ENCODE data around the gene FSIP1.

FSIP1 gene

DNA sequence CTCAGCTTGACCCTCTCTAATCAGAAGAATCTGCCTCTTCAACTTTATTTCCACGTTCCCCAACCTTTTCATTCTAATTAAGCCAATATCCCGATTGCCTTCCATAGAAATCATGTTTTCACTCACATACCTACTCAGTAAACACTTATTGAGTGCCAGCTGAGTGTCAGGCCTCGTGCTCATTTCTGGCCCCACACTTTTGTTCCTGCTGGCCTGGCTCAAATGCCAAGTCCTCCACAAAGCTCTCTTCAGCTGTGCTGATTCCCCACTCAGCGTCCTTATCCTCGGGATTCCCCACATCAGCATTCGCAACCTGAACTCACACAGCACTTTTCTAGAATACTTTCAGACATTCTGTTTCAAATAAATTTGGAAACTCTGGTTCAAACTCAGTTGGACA is 132.9 kb downstream of the FSIP1 start:
- no peak for DNase-seq (ENCODE audit: low read depth in 3 of 3, low spot score in 1 of 3)

GRCh38 chr15:39646425-39646824 is 136.2 kb downstream of the FSIP1 start:
- no peak for DNase-seq (ENCODE audit: low read depth in 3 of 3, low spot score in 1 of 3)

- no peak for DNase-seq (ENCODE audit: low read depth in 3 of 3, low spot score in 1 of 3)
These were observed 136.7 kb downstream of the FSIP1 start for GRCh38 chr15:39645976-39646257.

GRCh38 chr15:39645138-39645975 is 137.3 kb downstream of the FSIP1 start:
- DNase-seq (ENCODE audit: low read depth in 3 of 3, low spot score in 1 of 3): no peak

GRCh38 chr15:39644136-39644535 is 138.5 kb downstream of the FSIP1 start:
- no peak for DNase-seq (ENCODE audit: low read depth in 3 of 3, low spot score in 1 of 3)

DNA sequence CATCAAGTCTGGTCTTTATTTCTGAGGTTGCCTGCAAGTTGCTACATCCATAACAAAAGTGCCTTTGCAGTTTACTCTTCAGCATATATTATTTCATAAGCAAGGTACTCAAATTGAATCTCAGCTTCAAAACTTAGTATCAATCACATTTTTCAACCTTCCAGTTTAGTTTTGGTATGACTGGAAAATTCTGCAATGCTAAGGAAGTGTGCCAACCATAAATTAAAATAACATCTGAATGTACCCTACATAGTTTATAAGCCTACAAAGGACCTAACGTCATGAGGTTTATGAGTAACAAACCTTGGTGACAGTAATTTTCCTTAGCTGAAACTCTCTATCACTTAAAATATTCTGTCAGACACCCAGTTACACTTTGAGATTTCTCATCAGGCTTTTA is 138.9 kb downstream of the FSIP1 start:
- DNase-seq (ENCODE audit: low read depth in 3 of 3, low spot score in 1 of 3): no peak

DNA sequence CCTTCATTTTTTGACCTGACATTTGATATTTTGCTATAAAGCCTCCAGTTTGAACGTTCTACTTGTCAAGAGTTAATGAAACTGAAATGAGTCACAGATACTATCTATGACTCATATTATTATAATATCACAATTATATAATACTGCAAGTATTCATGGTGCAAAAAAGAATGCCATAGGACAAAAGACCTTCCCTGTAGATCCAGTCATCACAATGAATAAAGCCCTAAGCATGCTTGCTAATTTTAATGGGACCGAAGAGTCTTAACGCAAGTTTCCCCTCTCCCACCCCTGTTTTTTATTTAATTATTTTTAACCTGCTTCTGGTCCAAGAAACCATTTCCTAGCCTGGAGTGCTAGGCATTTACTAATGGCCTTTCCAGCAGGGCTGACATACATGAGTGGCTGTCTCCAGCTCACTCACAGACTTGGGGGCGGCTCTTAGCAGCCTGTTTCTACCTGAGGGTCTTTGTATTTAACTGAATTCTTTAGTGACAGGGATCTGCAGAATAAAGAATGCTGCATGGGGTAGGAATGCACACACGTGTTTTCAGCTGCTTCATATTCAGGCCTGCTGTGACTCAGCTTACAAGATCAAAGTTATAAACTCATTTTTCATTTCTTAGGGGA is 140.5 kb downstream of the FSIP1 start:
- DNase-seq (ENCODE audit: low read depth in 3 of 3, low spot score in 1 of 3): no peak

GRCh38 chr15:39641191-39641889 is 141.3 kb downstream of the FSIP1 start:
- no peak for DNase-seq (ENCODE audit: low read depth in 3 of 3, low spot score in 1 of 3)

- DNase-seq (ENCODE audit: low read depth in 3 of 3, low spot score in 1 of 3): no peak
These were observed 142.0 kb downstream of the FSIP1 start for GRCh38 chr15:39640665-39641064.

- no peak for DNase-seq (ENCODE audit: low read depth in 3 of 3, low spot score in 1 of 3)
These were observed 143.6 kb downstream of the FSIP1 start for GRCh38 chr15:39639037-39639436.

DNA sequence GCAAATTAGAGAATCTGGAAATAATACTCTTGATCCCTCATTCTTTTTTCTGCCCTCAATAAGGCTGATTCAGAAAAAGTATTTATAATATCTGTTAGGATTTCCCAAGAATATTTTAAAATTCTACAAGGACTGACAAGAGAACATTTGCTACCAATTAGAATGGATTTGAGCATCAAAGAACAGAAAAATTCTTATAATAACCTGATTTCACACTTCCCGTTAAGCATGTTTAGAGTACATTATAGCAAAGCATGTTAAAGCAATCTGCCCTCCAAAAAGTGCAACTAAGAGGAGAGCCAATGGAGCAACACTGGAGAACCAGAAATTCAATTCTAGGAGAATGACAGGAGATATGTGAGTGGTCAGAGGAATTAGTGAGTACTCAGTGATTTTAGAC is 144.6 kb downstream of the FSIP1 start:
- no peak for DNase-seq (ENCODE audit: low read depth in 3 of 3, low spot score in 1 of 3)

DNA sequence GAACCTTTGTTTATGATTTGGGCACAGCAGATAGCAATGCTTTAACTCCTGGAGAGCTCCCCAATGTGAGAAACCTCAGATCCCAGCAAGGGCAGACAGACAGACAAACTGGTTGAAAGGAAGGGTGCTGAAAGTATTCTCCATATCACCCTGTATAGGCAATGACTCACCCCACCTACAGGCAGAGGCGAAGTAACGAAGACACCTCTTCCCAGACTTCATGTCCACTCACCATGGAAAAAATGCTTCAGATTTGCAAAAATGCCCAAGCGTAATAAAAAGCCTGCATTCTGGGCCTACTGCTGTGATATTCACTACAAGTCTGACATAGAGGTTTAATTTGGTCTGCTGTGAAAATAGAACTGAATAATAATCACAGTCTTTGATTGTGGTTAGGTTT is 151.3 kb downstream of the FSIP1 start:
- no peak for DNase-seq (ENCODE audit: low read depth in 3 of 3, low spot score in 1 of 3)

GRCh38 chr15:39629906-39630305 is 152.7 kb downstream of the FSIP1 start:
- no peak for DNase-seq (ENCODE audit: low read depth in 3 of 3, low spot score in 1 of 3)

DNA sequence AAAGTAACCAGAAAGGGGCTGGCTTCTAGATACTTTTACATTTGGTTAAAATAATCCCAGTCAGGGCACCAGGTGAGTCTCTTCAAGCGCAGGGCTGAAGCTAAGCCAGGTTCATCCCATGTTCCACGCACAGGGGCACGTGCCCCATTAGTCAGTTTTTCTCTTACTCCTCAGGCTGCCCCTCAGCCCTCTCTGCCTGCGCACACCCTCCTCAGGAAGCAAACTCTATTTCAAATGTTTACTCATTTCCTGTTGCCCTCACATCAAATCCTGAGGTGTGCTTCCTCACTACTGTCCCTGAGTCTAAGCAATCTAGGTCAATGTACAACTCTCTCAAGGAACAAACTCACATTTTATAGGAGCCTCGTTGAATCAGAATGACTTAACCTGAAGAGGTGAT is 153.3 kb downstream of the FSIP1 start:
- peak; percentile 14 to 54 (median 38) for DNase-seq (ENCODE audit: low read depth in 3 of 3, low spot score in 1 of 3)

DNA sequence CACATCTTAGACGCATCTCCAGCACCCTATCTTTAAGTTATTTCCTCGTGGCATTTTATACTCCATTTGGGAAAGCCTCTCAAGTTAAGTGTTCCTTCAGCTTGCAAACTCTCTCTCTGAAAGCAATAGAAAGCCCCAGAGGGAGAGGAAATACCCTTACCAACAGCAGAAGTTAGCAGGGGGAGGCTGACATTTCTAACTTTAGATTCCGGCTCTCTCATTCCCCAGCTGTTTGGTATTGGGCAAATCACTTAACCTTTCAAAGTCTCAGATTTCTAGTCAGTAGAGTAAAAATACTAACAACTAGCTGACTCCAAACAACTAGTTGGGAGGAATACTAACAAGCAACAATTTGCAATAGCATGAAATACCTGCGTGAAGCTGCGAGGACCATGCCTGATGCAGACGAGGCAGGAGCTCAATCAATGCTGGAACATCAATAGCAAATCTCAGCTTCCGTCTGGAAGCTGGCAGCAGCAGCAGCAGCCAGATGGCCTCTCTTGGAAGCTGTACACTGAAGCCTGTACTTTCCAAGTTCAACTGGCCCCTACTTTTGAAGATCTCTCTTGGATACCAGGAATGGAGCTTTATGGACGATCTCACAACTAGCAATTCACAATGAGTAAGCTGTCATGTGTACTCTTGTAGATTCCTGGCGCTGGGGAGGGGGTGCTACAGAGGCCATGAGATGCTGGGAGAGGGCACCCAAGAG is 153.9 kb downstream of the FSIP1 start:
- no peak for DNase-seq (ENCODE audit: low read depth in 3 of 3, low spot score in 1 of 3)

GRCh38 chr15:39628144-39628508 is 154.5 kb downstream of the FSIP1 start:
- no peak for DNase-seq (ENCODE audit: low read depth in 3 of 3, low spot score in 1 of 3)

GRCh38 chr15:39627451-39628143 is 155.0 kb downstream of the FSIP1 start:
- no peak for DNase-seq (ENCODE audit: low read depth in 3 of 3, low spot score in 1 of 3)

DNA sequence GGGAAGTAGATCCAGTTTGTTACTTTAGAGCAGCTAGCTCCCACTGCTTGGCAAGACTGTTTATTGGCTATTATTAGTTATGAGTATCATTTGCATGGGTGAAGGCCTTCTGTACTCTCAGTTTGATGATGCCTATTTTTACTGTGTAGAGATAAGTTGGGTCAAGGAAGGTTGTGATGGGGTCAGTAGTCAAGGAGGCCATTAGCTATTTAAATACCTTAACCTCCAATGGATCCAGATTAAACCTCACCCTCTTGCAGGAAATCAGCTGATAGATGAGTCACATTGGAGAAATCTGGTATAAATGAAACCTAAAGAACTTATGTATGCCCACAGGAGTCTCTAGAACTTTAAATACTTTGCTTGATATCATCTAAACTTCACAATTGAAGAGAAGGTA is 156.8 kb downstream of the FSIP1 start:
- no peak for DNase-seq (ENCODE audit: low read depth in 3 of 3, low spot score in 1 of 3)

DNA sequence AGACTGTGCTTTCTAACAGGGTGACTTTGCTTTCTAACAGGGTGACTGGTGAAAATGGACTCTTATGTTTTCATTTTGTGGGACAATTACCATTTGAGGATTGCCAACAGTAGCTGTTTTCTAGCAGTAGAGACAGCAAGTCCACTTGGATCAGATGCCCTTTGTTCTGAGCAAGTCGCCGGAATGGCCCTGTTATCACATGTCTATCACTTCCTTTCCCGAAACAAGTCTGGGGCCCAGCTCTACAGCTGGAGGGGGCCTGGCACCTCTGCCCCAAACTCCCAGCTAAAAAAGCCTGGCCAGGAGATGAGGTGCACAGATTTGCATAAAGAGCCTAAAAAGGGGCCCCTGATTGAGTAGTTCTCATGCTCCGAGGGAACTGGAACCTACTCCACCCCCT is 157.2 kb downstream of the FSIP1 start:
- no peak for DNase-seq (ENCODE audit: low read depth in 3 of 3, low spot score in 1 of 3)

GRCh38 chr15:39624806-39625205 is 157.8 kb downstream of the FSIP1 start:
- peak in 2 of 3 donors; percentile 30 to 53 for DNase-seq (ENCODE audit: low read depth in 3 of 3, low spot score in 1 of 3)

DNA sequence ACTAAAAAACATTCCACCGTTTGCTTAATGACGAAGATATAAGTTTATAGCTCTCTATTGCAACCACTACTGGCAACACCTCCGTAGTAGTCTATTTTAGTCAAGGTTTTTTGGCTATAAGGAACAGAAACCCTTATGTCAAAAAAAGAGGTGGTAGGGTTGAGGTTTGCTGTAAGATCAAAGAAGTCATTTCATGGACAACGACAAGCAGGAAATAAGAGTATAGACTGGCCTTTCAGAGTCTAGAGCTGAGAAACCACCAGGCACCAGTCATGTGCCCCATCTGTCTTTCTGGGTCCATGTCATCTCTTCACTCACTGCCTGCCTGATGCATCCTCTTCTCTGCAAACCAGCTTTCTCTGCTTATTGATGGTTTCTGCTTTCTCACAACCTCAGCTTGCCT is 159.1 kb downstream of the FSIP1 start:
- DNase-seq (ENCODE audit: low read depth in 3 of 3, low spot score in 1 of 3): no peak
